SJSA1 (cell line): ENCODE data around the gene NUP107. TPM values are rescaled to one million over a fixed set of nuclear protein-coding genes. Genes with fewer than 3 reads are reported as not detected.

Source experiments
- DNase-seq, 2 experiments: peaks; one replicate each; pipeline ENCODE4 v3.0.0-alpha.2; 2015 to 2020; ENCODE audit warnings: low spot score in 2 of 2, low read depth in 1 of 2
- H3K27ac ChIP-seq: fragments of 250-450 bp; sonication (Bioruptor Pico); 2 replicates; pipeline ENCODE4 v1.5.1; 2020; ENCODE audit warnings: mild to moderate bottlenecking, moderate library complexity
- H3K27me3 ChIP-seq: fragments of 250-450 bp; sonication (Bioruptor Pico); replicated peaks from 2 replicates; pipeline ENCODE4 v1.5.1; 2020; ENCODE audit warnings: mild to moderate bottlenecking, moderate library complexity
- H3K36me3 ChIP-seq: fragments of 250-450 bp; sonication (Bioruptor Pico); 2 replicates; pipeline ENCODE4 v1.5.1; 2020; ENCODE audit warnings: mild to moderate bottlenecking
- H3K4me1 ChIP-seq: fragments of 250-450 bp; sonication (Bioruptor Pico); replicated peaks from 2 replicates; pipeline ENCODE4 v1.6.1; 2021; ENCODE audit warnings: mild to moderate bottlenecking
- H3K4me3 ChIP-seq: fragments of 250-450 bp; sonication (Bioruptor Pico); 2 replicates; pipeline ENCODE4 v1.5.1; 2020; ENCODE audit warnings: mild to moderate bottlenecking
- H3K9me3 ChIP-seq: fragments of 250-450 bp; sonication (Bioruptor Pico); replicated peaks from 2 replicates; pipeline ENCODE4 v1.5.1; 2020; ENCODE audit warnings: mild to moderate bottlenecking
- total RNA-seq: library from RNA; depleted of rRNA; stranded (reverse); fragments of >200 nt; shearing (Covaris generic); gene quantifications from 2 replicates; pipeline ENCODE4 v1.2.3, GENCODE V29; 2014

The NUP107 gene
- total RNA-seq, 1 experiment from 2014 or later, result 93.5 TPM

- peaks cover 10% of the 10 kb centered on the region for H3K9me3 ChIP-seq
- no peak overlapping the region for H3K4me3 ChIP-seq
- H3K4me1 ChIP-seq, result no peaks in the 10 kb centered on the region
- H3K27ac ChIP-seq, result no peak overlapping the region
- peaks cover 90% of the 10 kb centered on the region for H3K27me3 ChIP-seq
- H3K36me3 ChIP-seq, result no peaks in the 10 kb centered on the region
- peak; percentile 81 to 89 for DNase-seq
These were observed 83.2 kb downstream of the NUP107 start for GRCh38 chr12:68769941-68770340.

DNA sequence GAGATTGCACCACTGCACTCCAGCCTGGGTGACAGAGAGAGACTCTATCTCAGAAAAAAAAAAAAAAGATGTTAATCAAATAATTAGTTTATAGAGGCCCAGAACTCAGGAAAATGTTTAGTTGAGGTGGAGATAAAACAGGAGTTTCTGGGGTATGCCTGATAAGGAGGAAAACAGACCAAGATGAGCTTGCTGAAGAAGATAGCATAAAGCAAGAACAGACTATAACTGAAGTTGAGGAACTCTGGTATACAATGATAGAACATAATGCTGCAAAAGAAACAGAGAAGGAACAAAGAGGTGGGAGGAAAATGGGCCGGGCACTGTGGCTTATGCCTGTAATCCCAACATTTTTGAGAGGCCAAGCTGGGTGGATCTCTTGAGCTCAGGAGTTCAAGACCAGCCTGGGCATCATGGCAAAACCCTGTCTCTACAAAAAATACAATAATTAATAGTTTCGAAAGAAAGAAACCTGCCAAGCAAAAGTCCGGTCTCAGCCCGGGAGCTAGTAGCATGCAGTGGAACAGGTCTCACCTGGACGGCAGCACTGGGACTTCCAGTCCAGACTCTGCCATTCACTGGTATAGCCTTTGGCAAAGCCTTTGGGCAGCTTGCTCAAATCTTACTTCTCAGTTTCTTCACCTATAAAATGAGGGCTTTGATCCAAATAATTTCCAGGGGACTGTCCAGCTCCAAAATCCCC is 84.6 kb downstream of the NUP107 start:
- Histone ChIP-seq H3K27ac (no peak overlapping the region), H3K4me3 (no peak overlapping the region), H3K9me3 (peaks cover 10% of the 10 kb centered on the region), H3K27me3 (peaks cover 84% of the 10 kb centered on the region), H3K36me3 (no peaks in the 10 kb centered on the region), H3K4me1 (no peaks in the 10 kb centered on the region)
- peak; percentile 79 to 94 for DNase-seq

- DNase-seq, result peak; percentile 76 to 92
- peaks cover 15% of the 10 kb centered on the region for H3K9me3 ChIP-seq
These were observed 85.9 kb downstream of the NUP107 start for GRCh38 chr12:68772714-68773113.

DNA sequence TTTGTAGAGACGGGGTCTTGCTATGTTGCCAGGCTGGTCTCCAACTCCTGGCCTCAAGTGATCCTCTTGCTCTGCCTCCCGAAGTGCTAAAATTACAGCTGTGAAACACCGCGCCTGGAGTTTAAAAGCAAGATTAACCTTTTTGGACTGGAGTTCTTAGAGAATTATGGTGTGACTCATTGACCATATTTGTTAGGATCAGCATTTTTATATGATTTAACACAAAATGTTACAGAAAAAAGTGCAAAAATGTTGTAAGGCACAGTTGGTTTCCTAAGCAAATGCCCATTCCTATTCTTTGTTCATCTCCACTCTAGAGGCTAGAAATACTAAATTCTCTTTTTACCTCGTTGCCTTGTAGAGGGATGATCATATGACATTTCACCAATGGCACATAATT is 86.8 kb downstream of the NUP107 start:
- Histone ChIP-seq H3K4me1 (no peaks in the 10 kb centered on the region), H3K27ac (no peak overlapping the region), H3K27me3 (peaks cover 78% of the 10 kb centered on the region), H3K9me3 (peaks cover 15% of the 10 kb centered on the region), H3K4me3 (no peak overlapping the region), H3K36me3 (no peaks in the 10 kb centered on the region)
- DNase-seq, result no peak

More at GRCh38 chr12:68772714-68773113, 85.9 kb downstream of the NUP107 start:
- no peaks in the 10 kb centered on the region for H3K36me3 ChIP-seq
- no peak overlapping the region for H3K27ac ChIP-seq
- no peaks in the 10 kb centered on the region for H3K4me1 ChIP-seq
- no peak overlapping the region for H3K4me3 ChIP-seq
- H3K27me3 ChIP-seq, result peaks cover 80% of the 10 kb centered on the region

GRCh38 chr12:68775121-68775630 is 88.4 kb downstream of the NUP107 start:
- peak; percentile 80 to 82 for DNase-seq
- H3K9me3 ChIP-seq, result peaks cover 9% of the 10 kb centered on the region
- H3K4me3 ChIP-seq, result no peak overlapping the region
- H3K4me1 ChIP-seq, result no peaks in the 10 kb centered on the region
- no peaks in the 10 kb centered on the region for H3K36me3 ChIP-seq
- H3K27ac ChIP-seq, result no peak overlapping the region
- peaks cover 68% of the 10 kb centered on the region for H3K27me3 ChIP-seq

DNA sequence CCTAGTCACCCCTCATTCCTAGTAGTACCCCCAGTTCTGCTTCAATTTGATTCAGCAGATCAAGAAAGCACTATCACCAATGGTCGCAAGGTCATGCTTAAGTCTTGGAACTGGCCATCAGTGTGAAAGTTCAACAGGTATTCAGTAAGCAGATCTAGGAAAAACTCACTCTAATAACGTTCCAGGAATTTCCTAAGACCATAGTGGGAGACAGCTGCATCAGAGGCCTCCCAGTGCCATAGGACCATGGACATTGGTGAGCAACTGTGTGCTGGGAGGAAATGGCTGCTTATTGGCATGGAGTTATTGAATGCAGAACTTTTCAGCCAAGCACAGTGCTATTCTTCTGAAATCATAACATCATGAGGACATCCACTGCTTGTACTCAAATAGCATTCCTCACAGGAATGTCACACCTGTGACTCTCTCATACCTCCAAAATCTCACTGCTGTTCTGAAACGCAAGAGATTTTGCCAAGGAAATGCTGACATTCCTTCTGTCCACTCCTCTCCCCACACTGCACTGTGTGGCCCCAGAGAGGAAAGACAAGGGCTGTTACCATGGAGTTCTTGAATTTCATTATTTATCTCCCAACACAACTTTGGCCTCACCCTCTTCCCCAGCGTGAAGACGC is 90.3 kb downstream of the NUP107 start:
- DNase-seq, result peak; percentile 78 to 82
- H3K9me3 ChIP-seq, result peaks cover 8% of the 10 kb centered on the region
- no peak overlapping the region for H3K27ac ChIP-seq
- H3K4me3 ChIP-seq, result no peak overlapping the region
- no peaks in the 10 kb centered on the region for H3K4me1 ChIP-seq
- peaks cover 52% of the 10 kb centered on the region for H3K27me3 ChIP-seq
- H3K36me3 ChIP-seq, result no peaks in the 10 kb centered on the region

GRCh38 chr12:68779280-68779679 is 92.5 kb downstream of the NUP107 start:
- Histone ChIP-seq H3K4me3 (no peak overlapping the region), H3K27ac (no peak overlapping the region), H3K9me3 (peaks cover 8% of the 10 kb centered on the region), H3K27me3 (peaks cover 44% of the 10 kb centered on the region), H3K36me3 (no peaks in the 10 kb centered on the region), H3K4me1 (peaks cover 11% of the 10 kb centered on the region)
- peak; percentile 74 to 79 for DNase-seq

GRCh38 chr12:68780731-68781130 is 94.0 kb downstream of the NUP107 start:
- peaks cover 17% of the 10 kb centered on the region for H3K4me1 ChIP-seq
- DNase-seq, result no peak

DNA sequence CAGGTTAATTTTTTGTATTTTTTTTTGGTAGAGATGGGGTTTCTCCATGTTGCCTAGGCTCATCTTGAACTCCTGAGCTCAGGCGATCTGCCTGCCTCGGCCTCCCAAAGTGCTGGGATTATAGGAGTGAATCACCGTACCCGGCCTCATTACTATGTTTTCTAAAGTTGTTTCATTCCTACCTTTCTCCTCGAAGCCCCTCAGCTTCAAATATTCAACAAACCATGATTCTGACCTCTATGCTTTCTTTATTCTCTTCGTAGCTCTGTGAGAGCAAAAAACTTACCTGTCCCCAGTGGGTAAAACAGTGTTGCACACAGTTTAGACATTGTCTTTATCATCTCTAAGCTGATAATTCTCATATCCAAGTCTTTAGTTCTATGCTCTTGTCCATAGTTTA is 95.0 kb downstream of the NUP107 start:
- H3K4me1 ChIP-seq, result peaks cover 17% of the 10 kb centered on the region
- peaks cover 46% of the 10 kb centered on the region for H3K27me3 ChIP-seq
- H3K36me3 ChIP-seq, result no peaks in the 10 kb centered on the region
- peak; percentile 75 to 86 for DNase-seq
- peaks cover 8% of the 10 kb centered on the region for H3K9me3 ChIP-seq
- H3K4me3 ChIP-seq, result no peak overlapping the region
- H3K27ac ChIP-seq, result no peak overlapping the region

More at GRCh38 chr12:68780731-68781130, 94.0 kb downstream of the NUP107 start:
- H3K27me3 ChIP-seq, result peaks cover 43% of the 10 kb centered on the region
- no peak overlapping the region for H3K27ac ChIP-seq
- no peak overlapping the region for H3K4me3 ChIP-seq
- H3K9me3 ChIP-seq, result peaks cover 8% of the 10 kb centered on the region
- H3K36me3 ChIP-seq, result no peaks in the 10 kb centered on the region

- H3K4me3 ChIP-seq, result no peak overlapping the region
- H3K36me3 ChIP-seq, result no peaks in the 10 kb centered on the region
- no peaks in the 10 kb centered on the region for H3K9me3 ChIP-seq
- no peak for DNase-seq
- peaks cover 44% of the 10 kb centered on the region for H3K27me3 ChIP-seq
- H3K27ac ChIP-seq, result no peak overlapping the region
- peaks cover 17% of the 10 kb centered on the region for H3K4me1 ChIP-seq
These were observed 97.2 kb downstream of the NUP107 start for GRCh38 chr12:68784015-68784414.

DNA sequence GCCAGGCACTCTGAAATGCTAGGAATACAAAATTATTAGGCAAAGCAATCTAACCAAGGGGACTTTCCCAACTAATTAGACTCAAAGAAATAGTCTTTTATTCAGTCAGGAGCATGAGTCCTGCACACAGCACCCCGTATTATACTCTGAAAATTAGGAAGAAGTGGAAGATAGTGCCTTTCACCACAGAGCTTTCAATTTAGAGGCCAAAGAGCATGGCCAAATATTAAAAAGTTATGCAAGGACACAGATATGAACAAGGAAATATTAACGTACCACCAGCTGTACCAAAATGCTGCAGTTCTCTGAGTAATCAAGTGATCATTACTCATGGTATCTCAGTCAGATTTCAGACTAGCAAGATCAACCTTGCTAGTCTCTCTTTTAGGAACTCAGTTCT is 98.6 kb downstream of the NUP107 start:
- Histone ChIP-seq H3K4me1 (peaks cover 17% of the 10 kb centered on the region), H3K4me3 (no peak overlapping the region), H3K27ac (no peak overlapping the region), H3K9me3 (no peaks in the 10 kb centered on the region), H3K36me3 (no peaks in the 10 kb centered on the region), H3K27me3 (peaks cover 51% of the 10 kb centered on the region)
- peak; percentile 75 to 87 for DNase-seq

DNA sequence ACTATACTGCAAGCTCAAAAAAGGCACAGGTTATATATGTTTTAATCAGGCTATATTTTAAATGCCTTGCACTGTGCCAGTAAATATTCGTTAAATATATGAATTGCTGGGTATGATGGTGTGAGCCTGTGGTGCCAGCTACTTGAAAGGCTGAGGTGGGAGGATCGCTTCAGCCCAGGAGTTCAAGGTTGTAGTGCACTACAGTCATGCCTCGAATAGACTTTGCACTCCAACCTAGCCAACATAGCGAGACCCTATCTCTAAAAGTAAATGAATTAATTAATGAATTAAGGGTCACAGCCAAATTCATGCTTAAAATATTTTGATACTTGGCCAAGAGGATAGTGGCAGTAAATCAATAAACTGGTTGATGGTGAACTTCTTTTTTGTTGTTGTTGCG is 99.0 kb downstream of the NUP107 start:
- no peak for DNase-seq
- Histone ChIP-seq H3K4me1 (peaks cover 17% of the 10 kb centered on the region), H3K27ac (no peak overlapping the region), H3K4me3 (no peak overlapping the region), H3K9me3 (no peaks in the 10 kb centered on the region), H3K36me3 (no peaks in the 10 kb centered on the region), H3K27me3 (peaks cover 55% of the 10 kb centered on the region)

- H3K27ac ChIP-seq, result no peak overlapping the region
- no peaks in the 10 kb centered on the region for H3K9me3 ChIP-seq
- no peak overlapping the region for H3K4me3 ChIP-seq
- peaks cover 61% of the 10 kb centered on the region for H3K27me3 ChIP-seq
- H3K4me1 ChIP-seq, result peaks cover 17% of the 10 kb centered on the region
- DNase-seq, result peak in 1 of 2 experiments; percentile 75
- H3K36me3 ChIP-seq, result no peaks in the 10 kb centered on the region
These were observed 100.2 kb downstream of the NUP107 start for GRCh38 chr12:68786929-68787328.

GRCh38 chr12:68788554-68789143 is 101.9 kb downstream of the NUP107 start:
- Histone ChIP-seq H3K27ac (no peak overlapping the region), H3K9me3 (no peaks in the 10 kb centered on the region; the same call in 1 of the 2 replicates), H3K27me3 (peaks cover 57% of the 10 kb centered on the region), H3K36me3 (no peaks in the 10 kb centered on the region), H3K4me1 (peaks cover 12% of the 10 kb centered on the region), H3K4me3 (no peak overlapping the region)
- peak; percentile 74 to 88 for DNase-seq
